GM18526 (cell line): ENCODE measurements around the gene SIM2.

ENCODE experiments used
- POLR2A ChIP-seq: IDR thresholded peaks from 3 replicates; pipeline ENCODE4 v1.6.1; 2011; ENCODE audit not compliant: insufficient read length; ENCODE audit errors: extremely low read depth

The SIM2 gene

DNA sequence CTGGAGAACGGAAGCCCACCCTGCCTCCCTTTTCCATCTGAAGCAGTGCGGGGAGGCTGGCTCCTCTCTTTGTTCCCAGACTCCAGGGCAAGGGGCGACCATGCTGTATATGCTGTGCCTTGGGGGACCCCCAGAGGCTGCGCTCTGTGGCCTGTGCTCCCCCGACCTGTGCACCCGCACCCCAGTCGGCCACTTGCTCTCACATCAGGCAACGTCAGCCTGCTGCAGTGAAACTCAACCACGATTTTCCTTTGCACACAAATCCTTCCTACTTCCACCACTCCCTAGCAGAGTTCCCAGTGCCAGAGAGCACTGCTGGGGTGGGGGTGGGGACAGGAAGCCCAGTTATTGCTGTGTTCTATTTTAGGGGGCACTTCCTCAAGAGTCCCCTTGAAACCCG lies 52.5 kb downstream of the SIM2 start:
- TF ChIP-seq POLR2A, result no peak

DNA sequence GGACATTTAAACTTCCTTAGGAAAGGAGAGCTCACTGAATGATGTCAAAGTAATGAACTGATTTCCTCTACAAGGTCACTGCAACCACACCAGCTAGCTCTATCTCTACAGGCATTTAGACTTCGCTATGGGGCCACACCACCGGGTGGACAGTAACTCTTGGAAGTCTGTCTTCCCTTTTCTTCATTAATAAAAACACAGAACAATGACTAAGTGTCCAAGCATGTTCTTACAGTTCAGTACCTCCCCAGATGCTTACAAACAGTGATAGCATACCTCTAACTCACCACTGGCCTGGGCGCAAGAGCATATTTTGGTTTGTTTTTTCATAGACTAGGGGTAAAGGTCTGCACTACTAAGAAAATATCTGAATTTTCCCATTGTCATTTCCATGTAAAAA lies 54.6 kb downstream of the SIM2 start:
- no peak for TF ChIP-seq POLR2A

DNA sequence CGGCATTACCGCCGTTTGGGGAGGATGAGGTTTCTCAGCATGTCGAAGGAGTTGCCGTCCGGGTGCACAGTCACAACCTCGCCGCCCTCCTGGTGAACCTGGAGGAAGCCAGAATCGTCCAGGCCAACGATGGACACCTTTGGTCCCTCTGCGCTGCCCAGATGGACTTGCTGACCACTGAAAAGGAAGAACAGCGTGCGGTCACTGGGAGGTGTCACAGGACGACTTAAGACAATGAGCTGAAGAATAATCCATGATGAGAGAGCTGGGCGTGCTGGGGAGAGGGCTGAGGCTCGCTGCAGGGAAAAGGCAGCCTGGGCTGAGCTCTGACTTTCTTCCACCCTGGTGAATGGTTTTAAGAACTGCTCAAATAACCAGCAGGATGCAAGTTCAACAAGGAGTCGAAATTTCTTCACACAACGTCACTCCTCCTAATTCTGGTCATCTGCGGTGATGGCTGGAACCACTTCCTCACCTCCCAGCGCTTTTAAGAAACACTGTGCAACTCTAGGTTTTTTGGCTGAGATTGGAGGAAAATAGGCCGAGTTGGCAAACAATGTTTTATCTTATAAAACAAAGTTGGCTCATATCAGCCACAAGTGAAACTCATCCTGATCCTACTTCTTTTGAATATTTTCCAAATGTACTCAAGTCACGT lies 55.5 kb downstream of the SIM2 start:
- TF ChIP-seq POLR2A, result no peak

DNA sequence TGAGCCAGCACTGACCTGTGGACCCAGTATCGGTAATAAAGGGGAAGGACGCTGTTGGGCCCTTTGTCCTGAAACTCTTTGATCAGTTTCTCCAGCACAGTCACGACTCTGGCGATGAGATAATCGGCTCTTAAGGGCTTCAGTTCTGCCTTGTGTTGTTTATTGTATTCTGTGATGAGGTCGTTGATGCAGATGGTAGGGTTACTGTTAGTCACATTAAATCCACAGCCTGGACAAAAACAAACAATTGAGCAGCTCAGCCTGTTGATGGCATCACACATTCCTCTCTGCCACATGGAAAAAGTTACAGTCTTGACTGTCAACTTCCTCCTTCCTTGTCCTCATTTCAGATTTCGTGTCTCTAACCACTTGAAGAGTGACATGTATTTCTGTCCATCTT lies 57.6 kb downstream of the SIM2 start:
- TF ChIP-seq POLR2A, result no peak

DNA sequence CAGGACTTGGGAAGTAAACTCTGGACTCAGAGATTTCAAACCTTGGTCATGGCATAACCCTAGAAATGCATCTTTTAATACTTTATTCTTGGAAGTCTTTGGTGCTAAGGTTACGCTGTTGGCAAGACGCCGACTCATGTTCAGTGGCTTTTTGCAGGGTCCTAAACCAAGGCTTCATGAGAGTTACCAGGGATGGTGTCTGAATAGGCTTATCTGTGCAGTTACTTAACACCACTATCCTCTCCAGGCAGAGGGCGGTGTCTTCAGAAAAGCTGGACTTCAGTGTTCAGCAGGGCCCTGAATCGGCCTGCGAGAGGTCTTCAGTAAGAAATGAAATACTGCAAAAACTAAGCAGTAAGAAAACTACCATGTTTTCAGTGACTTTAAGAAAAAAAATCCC lies 58.3 kb downstream of the SIM2 start:
- no peak for TF ChIP-seq POLR2A

DNA sequence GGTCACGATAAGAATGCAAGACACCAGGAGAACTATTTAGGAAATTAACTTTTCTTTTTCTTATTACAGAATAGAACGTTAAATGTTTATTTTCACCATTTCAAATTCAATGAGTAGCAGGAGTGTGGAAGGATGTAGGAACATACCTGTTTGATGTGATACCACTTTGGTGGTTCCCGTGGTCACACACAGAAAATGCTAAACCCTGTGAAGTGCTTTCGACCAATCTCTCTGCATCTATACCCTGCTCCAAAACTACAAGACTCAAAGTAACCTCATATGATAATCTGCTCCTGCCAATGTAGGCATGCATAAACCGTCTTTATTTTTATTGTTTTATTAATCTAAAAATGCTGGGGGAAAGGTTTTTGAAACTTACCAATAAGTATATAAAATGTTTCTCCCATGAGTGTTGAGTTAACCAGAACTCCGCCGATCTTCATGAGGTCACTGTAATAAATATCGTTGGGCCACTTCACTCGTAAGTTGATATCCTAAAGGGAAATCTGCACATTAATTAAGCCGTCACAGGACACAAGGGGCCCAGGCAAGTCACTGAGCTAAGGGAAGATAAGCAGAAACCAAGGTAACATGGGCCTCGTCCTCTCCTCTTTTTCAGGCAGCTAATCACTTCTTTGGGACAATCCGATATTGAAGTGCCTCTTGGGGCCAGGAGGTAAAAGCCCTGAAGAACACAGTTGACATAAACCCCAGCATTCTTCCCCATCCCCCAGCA lies 60.6 kb downstream of the SIM2 start:
- TF ChIP-seq POLR2A, result no peak

DNA sequence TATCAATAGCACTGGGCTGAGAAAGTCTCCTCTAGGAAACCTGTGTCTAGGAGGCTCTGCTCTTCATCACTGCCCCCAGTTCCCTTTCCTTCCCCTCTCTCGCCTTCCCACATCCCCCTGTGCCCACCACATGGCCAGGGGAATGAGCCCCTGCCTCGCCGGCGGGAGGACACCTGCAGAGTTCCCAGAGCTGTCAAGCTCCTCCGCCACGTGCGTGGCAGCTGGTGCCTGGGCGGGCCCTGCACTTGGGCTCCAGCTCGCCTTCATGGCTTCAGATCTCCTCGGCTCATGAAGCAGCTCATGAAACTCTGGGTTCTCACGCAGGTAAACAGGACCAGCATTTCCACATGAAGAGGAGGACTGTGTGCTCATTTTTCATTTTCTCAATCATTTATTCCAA lies 62.8 kb downstream of the SIM2 start:
- no peak for TF ChIP-seq POLR2A

DNA sequence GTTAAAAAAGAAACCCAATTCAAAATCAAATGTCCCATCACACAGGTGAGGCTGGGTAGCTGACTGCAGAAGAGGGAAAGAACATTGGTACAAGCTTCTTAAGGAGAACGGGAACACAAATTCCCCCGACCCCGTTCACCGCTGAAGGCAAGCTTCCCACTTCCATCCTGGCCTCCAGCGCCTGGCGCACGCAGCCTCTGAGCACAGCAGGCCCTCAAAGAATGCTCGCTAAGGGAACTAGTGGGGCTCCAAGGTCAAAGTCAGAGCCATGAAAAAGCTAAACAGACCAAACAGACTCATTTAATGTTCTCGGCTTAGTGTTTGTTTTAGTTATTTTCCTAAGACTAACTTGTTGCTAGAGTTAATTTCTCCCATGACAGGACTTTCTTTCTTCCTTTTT lies 63.7 kb downstream of the SIM2 start:
- no peak for TF ChIP-seq POLR2A

DNA sequence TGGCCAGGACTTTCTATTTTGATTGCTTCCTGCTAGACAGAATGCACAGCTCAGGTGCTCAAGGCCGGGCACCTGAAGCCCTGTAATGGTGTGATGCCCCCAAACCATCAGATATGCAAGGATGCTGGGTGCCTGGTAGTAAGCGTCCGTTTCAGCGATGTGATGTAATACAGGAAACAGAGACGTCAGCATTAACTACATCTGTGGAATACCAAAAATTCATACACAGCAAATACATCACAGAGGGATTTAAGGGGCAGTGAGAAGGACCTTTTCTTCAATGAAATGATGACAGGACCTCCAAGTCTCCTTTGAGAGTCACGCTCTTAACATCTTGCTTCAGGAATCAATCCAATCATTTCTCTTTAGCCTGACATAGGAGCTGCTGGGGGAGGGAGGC lies 64.4 kb downstream of the SIM2 start:
- TF ChIP-seq POLR2A, result no peak

DNA sequence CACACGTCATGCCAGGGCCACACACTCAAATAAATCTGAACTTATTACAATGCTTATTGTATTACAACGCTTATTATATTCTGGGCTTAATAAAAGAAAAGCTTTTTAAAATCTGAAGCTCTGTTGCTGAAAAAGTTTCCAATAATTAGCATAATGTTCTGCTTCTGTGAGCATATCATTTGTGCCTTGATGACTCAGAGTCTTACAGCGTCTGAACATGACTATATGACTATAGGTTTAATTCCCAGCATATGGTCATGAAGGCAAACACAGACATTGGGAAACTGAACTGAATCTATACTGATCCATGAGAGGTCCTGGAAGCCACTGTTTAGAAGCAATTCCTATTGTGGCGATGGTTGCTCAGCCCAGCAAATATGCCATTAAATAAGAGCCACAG lies 66.3 kb downstream of the SIM2 start:
- TF ChIP-seq POLR2A, result no peak

DNA sequence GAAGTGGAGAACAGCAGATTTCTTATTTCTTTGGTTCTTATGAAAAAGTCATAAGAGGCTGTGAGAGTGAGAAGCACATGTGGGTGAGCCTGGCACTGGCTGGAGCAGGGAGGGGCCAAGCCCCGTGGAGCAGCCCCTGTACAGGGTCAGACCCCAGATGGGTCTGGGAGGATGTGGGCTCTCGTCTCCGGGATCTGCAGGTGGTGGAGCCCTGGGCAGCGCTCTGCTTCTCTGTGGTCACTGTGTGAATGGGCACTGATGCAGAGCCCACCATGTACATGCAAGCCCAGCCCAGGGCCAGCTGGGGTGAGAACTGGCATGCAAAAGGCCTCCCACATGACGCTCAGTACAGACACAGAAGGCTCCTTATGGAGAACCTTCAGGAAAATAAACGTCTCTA lies 67.6 kb downstream of the SIM2 start:
- TF ChIP-seq POLR2A, result no peak

DNA sequence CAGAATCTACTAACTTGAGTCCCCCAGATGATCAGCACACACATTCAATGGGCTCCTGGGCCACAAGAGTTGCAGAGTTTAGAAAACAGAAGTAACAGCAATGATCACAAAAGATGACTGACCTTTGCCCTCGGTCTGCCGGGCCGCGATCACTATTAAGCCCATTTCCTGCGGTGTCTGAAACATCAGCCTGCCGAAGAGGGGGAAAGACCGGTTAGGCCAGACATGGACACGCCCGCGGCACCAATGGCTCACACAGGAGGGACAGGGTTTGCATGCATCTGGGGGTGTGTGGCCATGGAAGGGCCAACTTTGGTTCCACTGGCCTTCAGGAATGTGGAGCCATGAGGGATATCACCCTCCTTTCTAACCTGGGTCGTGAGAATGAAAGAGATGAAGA lies 68.2 kb downstream of the SIM2 start:
- no peak for TF ChIP-seq POLR2A

DNA sequence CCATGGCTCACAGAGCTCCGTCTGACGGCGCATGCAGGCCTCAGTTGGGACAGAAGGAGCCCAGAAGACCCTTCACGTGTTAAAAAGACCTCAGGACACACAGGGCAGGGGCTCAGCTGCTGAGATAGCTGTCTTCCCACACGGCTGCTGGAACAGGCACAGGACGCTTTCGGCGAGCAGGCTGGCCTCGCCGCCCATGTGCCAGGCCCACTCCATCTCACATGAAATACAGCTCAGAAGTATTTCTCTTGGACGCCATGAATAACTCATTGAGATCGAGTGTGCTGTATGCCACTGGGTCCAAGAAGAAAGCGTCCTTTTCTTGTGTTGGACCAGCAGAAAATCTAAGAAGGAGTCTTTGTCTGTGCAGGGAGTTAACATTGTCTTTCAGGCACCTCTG lies 69.6 kb downstream of the SIM2 start:
- no peak for TF ChIP-seq POLR2A

DNA sequence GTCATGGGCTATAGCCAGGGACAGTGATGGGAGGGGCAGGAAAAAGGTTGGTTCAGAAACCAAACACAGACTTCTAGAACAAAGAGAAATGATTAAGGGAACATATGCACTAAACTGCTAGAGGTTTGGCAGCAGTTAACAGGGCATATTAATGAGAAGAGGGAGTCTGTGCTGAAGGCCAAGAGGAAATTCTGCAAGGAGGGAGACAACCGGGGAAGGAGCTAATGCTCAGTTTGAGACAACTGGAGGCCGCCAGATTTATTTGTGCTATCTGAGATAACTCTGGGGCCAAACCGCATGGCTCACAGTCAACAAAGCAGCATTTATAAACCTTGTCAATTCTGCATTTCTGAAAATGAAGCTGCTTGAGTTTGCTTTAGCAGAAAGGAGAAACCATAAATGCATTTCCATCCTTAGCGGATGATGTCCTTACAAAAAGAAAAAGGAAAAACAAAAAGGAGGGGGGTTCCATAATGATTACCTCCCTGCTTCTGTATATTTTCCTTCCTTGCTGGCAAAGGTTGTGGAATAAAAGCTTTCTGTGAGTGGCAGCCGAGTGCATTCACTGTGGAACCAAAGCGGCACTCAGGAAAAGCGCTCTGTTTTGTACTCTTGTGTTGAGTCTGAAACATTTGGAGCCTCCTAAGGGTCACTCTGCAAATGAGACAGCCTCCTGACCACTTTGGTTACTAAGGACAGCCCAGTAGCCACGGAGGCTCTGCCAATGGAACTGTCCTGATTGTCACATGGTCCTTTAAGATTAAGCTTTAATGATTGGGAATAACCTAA lies 70.3 kb downstream of the SIM2 start:
- TF ChIP-seq POLR2A, result no peak

DNA sequence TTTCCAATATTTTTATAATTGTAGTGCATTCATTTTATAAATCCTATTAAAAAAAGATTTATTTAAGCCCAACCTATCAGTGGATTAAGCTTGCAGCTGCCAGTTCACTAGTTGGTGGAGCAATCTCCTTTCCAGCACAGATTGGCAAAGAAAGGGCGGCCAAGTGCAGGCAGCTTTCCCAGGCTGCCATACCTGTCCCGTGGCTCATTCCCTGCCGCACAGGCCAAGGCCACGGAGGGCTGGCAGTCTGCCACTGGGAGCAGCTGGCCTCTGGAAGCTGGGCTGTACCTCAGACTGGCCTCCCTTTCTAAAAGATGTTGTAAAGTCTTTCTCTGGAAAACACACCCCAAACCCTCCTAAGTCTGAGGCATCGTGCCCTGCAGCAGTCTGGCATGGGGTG lies 74.2 kb downstream of the SIM2 start:
- TF ChIP-seq POLR2A, result no peak

DNA sequence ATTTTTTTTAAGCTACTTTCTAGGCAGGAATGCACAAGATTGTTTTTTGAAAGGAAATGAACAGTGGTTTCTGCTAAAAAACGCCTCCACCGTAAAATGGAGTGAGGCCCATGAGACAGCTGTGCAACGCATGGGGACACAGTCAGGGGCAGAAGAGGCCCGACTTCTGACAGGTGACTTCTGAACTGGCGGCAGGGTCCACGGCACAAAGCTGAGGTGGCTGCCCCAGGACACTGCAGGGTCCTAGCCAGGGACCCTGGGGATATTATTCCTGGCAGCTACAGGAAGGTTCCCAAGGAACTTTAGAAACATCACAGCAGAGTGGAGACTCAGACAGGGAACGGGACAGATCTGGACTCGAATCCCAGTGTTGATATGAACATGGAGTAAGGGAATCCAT lies 75.1 kb downstream of the SIM2 start:
- no peak for TF ChIP-seq POLR2A

DNA sequence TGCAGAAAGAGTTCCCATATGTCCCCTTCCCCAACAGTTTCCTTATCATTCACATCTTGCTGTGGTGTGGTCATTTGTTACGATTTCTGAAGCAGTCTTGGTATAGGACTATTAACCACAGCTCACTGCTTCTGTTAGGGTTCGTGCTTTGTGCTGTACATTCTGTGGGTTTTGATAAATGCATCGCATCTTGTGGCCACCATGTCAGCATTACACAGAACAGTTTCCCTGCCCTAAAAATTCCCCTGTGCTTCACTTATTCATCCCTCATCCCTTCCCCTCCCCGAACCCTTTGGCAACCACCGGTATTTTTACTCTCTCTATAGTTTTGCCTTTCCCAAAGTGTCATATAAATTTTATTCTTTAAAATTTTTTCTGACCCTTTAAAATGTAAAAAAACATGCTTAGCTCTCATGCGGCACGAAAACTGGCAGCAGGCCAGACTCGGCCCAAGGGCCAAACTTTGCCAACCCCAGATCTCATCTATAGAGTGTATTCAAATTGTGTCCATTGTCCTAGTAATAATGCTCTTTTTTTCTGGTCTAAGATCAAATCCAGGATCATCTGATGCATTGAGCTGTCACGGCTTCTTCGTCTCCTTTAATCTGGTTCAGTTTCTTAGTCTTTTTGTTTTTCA lies 78.2 kb downstream of the SIM2 start:
- no peak for TF ChIP-seq POLR2A

DNA sequence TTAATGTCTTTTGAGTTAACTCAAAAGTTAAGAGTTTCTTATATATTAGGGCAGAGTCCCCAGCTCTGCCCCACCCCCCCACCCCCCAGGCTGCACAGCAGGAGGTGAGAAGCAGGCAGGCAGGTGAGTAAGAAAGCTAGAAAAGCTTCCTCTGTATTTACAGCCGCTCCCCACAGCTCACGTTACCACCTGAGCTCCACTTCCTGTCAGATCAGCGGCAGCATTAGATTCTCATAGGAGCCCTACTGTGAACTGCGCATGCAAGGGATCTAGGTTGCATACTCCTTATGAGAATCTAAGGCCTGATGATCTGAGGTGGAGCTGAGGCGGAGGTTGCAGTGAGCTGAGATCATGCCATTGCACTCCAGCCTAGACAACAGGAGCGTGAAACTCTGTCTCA lies 81.9 kb downstream of the SIM2 start:
- TF ChIP-seq POLR2A, result no peak
